ENCODE results near the gene KCND1.

KCND1 gene

DNA sequence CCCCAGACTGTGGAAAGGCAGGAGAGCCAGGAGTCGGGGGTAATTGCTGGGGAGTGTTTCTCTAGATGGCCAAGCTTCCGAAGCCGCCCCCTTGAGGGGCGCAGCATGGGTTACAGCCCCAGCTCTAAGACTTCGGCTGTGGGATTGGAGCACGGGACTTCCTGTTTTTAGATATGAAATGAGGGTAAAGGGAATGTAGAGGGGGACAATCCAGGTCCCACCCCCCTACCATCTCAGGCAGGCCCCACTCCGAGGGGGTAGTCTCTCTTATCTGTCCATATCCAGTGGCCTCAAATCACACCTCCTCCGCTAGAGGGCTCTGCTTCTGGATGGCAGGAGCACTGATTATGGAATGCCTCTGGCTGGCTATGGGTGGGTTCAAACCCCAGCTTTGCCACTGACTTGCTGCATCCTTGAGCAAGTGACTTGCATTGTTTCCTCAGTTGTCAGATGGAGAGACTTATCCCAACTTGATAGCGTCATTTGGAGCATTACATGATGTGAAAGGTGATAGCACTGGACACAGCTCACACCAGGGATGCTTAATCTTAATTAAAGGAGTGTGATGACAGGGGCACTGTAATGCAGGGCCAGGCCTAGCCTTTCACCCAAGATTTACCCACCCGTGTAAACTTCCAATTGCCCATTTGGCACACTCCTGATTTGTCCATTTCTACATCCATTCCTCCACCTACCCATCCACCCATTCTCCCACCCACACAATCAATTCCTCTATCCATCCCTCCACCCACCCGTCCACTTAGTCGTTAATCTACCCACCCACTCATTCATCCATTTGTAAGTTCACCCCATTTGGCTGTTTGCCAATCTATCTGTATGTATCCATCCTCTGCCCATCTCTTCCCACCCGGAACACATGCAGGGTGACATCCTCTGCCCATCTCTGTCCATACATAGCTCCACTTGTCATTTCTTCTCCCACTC lies 848 bp upstream of the KCND1 start:
- H3K9ac ChIP-seq (ENCODE audit: low read depth, low read length): peak overlapping the region; percentile 37
- peak overlapping the region; percentile 76 for H3K4me3 ChIP-seq (ENCODE audit: low read depth, low read length)
- peaks cover 22% of the 10 kb centered on the region for H3K36me3 ChIP-seq (ENCODE audit: control insufficient read depth, insufficient read depth, low read length)
- no peaks in the 10 kb centered on the region for H3K9me3 ChIP-seq (ENCODE audit: control insufficient read depth, insufficient read depth, low read length)
- H3K27me3 ChIP-seq (ENCODE audit: control insufficient read depth, insufficient read depth, low read length): no peaks in the 10 kb centered on the region
- H3K4me1 ChIP-seq (ENCODE audit: control insufficient read depth, insufficient read depth, low read length): no peaks in the 10 kb centered on the region

DNA sequence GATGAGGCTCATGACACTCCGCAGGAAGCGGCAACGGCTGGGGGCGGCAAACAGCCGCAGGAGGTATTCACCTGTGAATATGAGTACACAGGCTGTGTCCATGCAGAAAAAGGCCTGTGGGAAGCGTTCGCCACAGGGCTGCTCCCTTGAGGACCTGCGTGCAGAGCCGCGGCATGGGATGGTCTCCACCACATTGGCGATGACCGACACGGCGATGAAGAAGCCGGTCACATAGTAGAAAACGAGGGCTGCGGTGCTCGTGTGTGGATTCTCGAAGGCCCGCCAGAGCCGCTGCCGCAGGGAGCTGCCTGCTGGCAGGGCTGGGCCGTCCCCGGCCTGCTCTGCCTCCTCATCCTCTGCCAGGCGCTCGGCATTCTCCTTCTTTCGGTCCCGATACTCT lies 2.2 kb downstream of the KCND1 start:
- no peaks in the 10 kb centered on the region for H3K27me3 ChIP-seq (ENCODE audit: control insufficient read depth, insufficient read depth, low read length)

DNA sequence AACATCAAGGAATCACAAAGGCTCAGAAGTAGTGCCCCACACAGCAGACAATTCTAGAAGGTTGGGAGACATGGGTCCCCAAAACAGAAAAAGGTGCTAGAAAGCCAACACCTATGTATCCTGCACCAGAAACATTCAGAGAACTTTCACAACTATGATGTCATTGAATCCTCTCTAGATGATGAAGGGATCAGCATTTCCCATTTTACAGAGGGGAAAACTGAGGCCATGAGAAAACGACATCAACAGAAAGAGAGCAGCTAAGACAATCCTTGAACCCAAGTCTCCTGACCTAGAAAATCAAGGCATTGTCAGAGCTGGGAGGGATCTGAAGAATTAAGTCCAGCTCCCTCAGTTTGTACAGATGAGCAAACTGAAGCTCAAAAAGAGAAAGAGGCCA lies 3.3 kb downstream of the KCND1 start:
- H3K4me3 ChIP-seq (ENCODE audit: low read depth, low read length): no peak overlapping the region
- no peaks in the 10 kb centered on the region for H3K9me3 ChIP-seq (ENCODE audit: control insufficient read depth, insufficient read depth, low read length)
- no peak overlapping the region for H3K9ac ChIP-seq (ENCODE audit: low read depth, low read length)
- peaks cover 14% of the 10 kb centered on the region for H3K36me3 ChIP-seq (ENCODE audit: control insufficient read depth, insufficient read depth, low read length)
- H3K27me3 ChIP-seq (ENCODE audit: control insufficient read depth, insufficient read depth, low read length): no peaks in the 10 kb centered on the region
- no peaks in the 10 kb centered on the region for H3K4me1 ChIP-seq (ENCODE audit: control insufficient read depth, insufficient read depth, low read length)

More for the DNA sequence above, 2.2 kb downstream of the KCND1 start:
- Histone ChIP-seq H3K9me3 (ENCODE audit: control insufficient read depth, insufficient read depth, low read length) (no peaks in the 10 kb centered on the region), H3K4me1 (ENCODE audit: control insufficient read depth, insufficient read depth, low read length) (no peaks in the 10 kb centered on the region), H3K9ac (ENCODE audit: low read depth, low read length) (no peak overlapping the region), H3K36me3 (ENCODE audit: control insufficient read depth, insufficient read depth, low read length) (peaks cover 18% of the 10 kb centered on the region), H3K4me3 (ENCODE audit: low read depth, low read length) (no peak overlapping the region)

DNA sequence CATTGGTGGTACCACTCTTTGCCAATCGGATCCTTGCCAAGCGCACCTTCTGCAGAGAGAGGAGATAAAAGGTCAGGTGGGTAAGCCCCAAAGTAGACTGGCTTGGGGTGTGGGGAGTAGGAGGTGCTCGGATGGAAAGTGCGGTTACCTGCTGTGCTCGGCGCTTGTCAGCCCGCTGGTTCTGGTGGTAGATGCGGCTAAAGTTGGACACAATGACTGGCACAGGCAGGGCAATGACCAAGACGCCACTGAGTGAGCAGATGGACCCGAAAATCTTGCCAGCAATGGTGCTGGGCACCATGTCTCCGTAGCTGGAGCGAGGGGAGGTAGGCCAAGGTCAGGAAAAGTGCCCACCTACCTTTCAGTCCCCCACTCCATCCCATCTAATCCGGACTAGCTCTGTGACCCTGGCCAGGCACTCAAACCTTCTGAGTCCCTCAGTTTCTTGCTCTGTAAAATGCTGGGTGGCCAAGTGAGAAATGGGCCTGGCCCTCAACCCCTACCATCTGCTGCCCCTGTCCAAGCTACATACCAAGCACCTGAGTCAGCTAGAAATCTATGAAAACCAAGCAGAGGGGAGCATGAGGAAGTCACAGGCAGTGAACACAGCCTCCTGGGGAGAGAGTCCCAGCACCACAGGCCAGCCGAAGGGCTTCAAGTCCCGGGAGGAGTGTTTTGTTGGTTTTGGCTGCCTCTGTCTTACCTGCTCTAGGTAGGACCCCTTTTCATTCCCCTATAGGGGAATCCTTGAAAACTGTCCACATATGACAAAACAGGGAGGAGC lies 4.7 kb downstream of the KCND1 start:
- Histone ChIP-seq H3K4me1 (ENCODE audit: control insufficient read depth, insufficient read depth, low read length) (no peaks in the 10 kb centered on the region), H3K4me3 (ENCODE audit: low read depth, low read length) (no peak overlapping the region), H3K27me3 (ENCODE audit: control insufficient read depth, insufficient read depth, low read length) (no peaks in the 10 kb centered on the region), H3K9me3 (ENCODE audit: control insufficient read depth, insufficient read depth, low read length) (no peaks in the 10 kb centered on the region), H3K36me3 (ENCODE audit: control insufficient read depth, insufficient read depth, low read length) (peaks cover 14% of the 10 kb centered on the region), H3K9ac (ENCODE audit: low read depth, low read length) (no peak overlapping the region)

- no peak overlapping the region for H3K4me3 ChIP-seq (ENCODE audit: low read depth, low read length)
- no peaks in the 10 kb centered on the region for H3K27me3 ChIP-seq (ENCODE audit: control insufficient read depth, insufficient read depth, low read length)
- no peaks in the 10 kb centered on the region for H3K4me1 ChIP-seq (ENCODE audit: control insufficient read depth, insufficient read depth, low read length)
- H3K36me3 ChIP-seq (ENCODE audit: control insufficient read depth, insufficient read depth, low read length): peaks cover 17% of the 10 kb centered on the region
- H3K9ac ChIP-seq (ENCODE audit: low read depth, low read length): no peak overlapping the region
- H3K9me3 ChIP-seq (ENCODE audit: control insufficient read depth, insufficient read depth, low read length): no peaks in the 10 kb centered on the region
Observed at GRCh38 chrX:48965959-48966358, 5.7 kb downstream of the KCND1 start.

DNA sequence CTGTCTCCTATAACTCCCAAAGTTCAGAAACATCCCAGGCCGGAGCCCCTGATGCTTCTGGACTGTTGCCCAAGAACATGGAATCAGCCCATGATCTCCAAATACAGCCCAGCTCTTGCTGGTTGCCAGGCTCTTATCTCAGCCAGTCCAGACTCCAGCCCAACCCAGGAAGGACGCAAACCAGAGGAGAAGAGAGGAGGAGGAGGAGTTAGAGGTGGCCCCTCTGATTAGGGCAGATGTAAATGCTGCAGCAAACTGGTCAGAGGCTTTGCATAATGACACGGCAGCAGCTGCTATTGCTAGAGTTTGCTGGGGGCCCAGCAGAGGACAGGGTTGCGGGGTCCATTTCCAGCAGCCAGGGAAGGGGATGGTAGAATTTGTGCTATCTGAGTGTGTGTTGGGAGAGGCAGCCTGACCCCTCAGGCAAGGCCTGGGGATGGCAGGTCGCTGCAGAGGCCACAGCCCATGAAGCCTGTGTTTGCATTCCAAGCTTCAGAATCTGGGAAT lies 10.0 kb downstream of the KCND1 start:
- no peaks in the 10 kb centered on the region for H3K27me3 ChIP-seq (ENCODE audit: control insufficient read depth, insufficient read depth, low read length)
- H3K9ac ChIP-seq (ENCODE audit: low read depth, low read length): no peak overlapping the region
- H3K36me3 ChIP-seq (ENCODE audit: control insufficient read depth, insufficient read depth, low read length): peaks cover 11% of the 10 kb centered on the region
- H3K9me3 ChIP-seq (ENCODE audit: control insufficient read depth, insufficient read depth, low read length): no peaks in the 10 kb centered on the region
- H3K4me3 ChIP-seq (ENCODE audit: low read depth, low read length): no peak overlapping the region
- peaks cover 4% of the 10 kb centered on the region for H3K4me1 ChIP-seq (ENCODE audit: control insufficient read depth, insufficient read depth, low read length)

GRCh38 chrX:48960291-48960690 lies 11.4 kb downstream of the KCND1 start:
- H3K36me3 ChIP-seq (ENCODE audit: control insufficient read depth, insufficient read depth, low read length): peaks cover 5% of the 10 kb centered on the region
- peaks cover 7% of the 10 kb centered on the region for H3K4me1 ChIP-seq (ENCODE audit: control insufficient read depth, insufficient read depth, low read length)
- no peak overlapping the region for H3K9ac ChIP-seq (ENCODE audit: low read depth, low read length)
- H3K4me3 ChIP-seq (ENCODE audit: low read depth, low read length): no peak overlapping the region
- no peaks in the 10 kb centered on the region for H3K9me3 ChIP-seq (ENCODE audit: control insufficient read depth, insufficient read depth, low read length)
- H3K27me3 ChIP-seq (ENCODE audit: control insufficient read depth, insufficient read depth, low read length): no peaks in the 10 kb centered on the region

DNA sequence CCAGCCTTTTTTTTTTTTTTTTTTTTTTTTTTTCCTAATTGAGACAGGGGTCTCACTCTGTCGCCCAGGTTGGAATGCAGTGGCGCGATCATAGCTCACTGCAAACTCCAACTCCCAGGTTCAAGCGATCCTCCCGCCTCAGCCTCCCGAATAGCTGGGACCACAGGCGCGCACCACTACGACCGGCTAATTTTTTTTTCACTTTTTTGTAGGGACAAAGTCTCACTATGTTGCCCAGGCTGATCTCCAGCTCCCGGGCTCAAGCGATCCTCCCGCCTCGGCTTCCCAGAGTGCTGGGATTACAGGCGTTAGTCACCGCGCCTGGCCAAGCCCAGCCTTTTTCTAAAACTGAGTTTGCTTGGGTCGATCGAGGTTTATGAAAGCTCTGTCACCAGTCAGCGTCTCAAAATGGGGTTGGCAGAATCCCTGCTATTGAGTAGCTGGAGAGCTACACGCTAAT lies 13.0 kb downstream of the KCND1 start:
- Histone ChIP-seq H3K9ac (ENCODE audit: low read depth, low read length) (peak overlapping the region; percentile 37), H3K9me3 (ENCODE audit: control insufficient read depth, insufficient read depth, low read length) (no peaks in the 10 kb centered on the region), H3K36me3 (ENCODE audit: control insufficient read depth, insufficient read depth, low read length) (peaks cover 13% of the 10 kb centered on the region), H3K4me1 (ENCODE audit: control insufficient read depth, insufficient read depth, low read length) (peaks cover 7% of the 10 kb centered on the region), H3K4me3 (ENCODE audit: low read depth, low read length) (peak overlapping the region; percentile 96), H3K27me3 (ENCODE audit: control insufficient read depth, insufficient read depth, low read length) (no peaks in the 10 kb centered on the region)

GRCh38 chrX:48957827-48958634 lies 13.6 kb downstream of the KCND1 start:
- Histone ChIP-seq H3K4me1 (ENCODE audit: control insufficient read depth, insufficient read depth, low read length) (peaks cover 7% of the 10 kb centered on the region), H3K9ac (ENCODE audit: low read depth, low read length) (peak overlapping the region; percentile 82), H3K36me3 (ENCODE audit: control insufficient read depth, insufficient read depth, low read length) (peaks cover 13% of the 10 kb centered on the region), H3K9me3 (ENCODE audit: control insufficient read depth, insufficient read depth, low read length) (no peaks in the 10 kb centered on the region), H3K4me3 (ENCODE audit: low read depth, low read length) (peak overlapping the region; percentile 96), H3K27me3 (ENCODE audit: control insufficient read depth, insufficient read depth, low read length) (no peaks in the 10 kb centered on the region)

DNA sequence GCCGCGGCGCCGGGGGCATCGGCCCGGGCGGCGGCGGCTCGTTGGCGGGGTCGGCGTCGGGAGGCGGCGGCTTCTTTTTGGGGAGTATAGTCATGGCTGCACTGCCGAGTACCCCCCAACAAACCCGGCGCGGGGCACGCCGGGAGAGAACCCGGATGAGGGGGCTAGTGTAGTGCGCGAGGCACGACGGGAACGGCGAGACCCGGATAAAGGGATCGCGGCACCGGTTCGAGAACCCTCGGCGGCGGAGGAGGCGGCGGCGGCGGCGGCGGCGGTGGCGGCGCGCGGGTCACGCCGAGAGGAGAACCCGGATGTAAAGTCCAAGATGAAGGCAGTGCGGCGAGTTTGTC lies 14.2 kb downstream of the KCND1 start, which contains the start of gene OTUD5:
TSS of gene OTUD5 (minus strand) at position 131 of the 350 bp plus-strand sequence. CDS start at position 94, 37 bp downstream.
- Histone ChIP-seq H3K9ac (ENCODE audit: low read depth, low read length) (peak within 1 kb of the TSS; percentile 82), H3K4me1 (ENCODE audit: control insufficient read depth, insufficient read depth, low read length) (peaks cover 7% of the 10 kb centered on the region), H3K9me3 (ENCODE audit: control insufficient read depth, insufficient read depth, low read length) (no peaks in the 10 kb centered on the region), H3K36me3 (ENCODE audit: control insufficient read depth, insufficient read depth, low read length) (peaks cover 13% of the 10 kb centered on the region), H3K27me3 (ENCODE audit: control insufficient read depth, insufficient read depth, low read length) (no peaks in the 10 kb centered on the region), H3K4me3 (ENCODE audit: low read depth, low read length) (peak within 1 kb of the TSS; percentile 96)

Measured in iPS-15b (cell line).